H9 (cell line): ENCODE results near the gene STKLD1. TPM values are rescaled to one million over a fixed set of nuclear protein-coding genes. Genes with fewer than 3 reads are reported as not detected.
A peak's percentile ranks its signal among the peaks of the same experiment; 100 is the strongest.

Source experiments
- DNase-seq: peaks from one replicate; pipeline ENCODE4 v3.0.0-alpha.2; 2017
- H2AFZ ChIP-seq: one replicate; pipeline ENCODE4 v1.6.1; 2013; ENCODE audit warnings: mild to moderate bottlenecking, low read length, control low read depth, moderate library complexity
- H2AK5ac ChIP-seq: 2 replicates; pipeline ENCODE4 v1.6.1; 2013; ENCODE audit warnings: low read length, control low read depth, mixed read lengths; ENCODE audit not compliant: insufficient read length
- H2BK120ac ChIP-seq: one replicate; pipeline ENCODE4 v1.6.1; 2013; ENCODE audit warnings: low read depth, mild to moderate bottlenecking, low read length, control low read depth, inconsistent platforms; ENCODE audit not compliant: poor library complexity, severe bottlenecking
- H2BK12ac ChIP-seq: 2 replicates; pipeline ENCODE4 v1.6.1; 2013; ENCODE audit warnings: low read length, control low read depth, mixed read lengths, low read depth; ENCODE audit not compliant: insufficient read length
- H2BK15ac ChIP-seq: 2 replicates; pipeline ENCODE4 v1.6.1; 2013; ENCODE audit warnings: low read depth, low read length, control low read depth
- H2BK20ac ChIP-seq: one replicate; pipeline ENCODE4 v1.6.1; 2013; ENCODE audit warnings: low read depth, mild to moderate bottlenecking, low read length, control low read depth, inconsistent platforms; ENCODE audit not compliant: poor library complexity, severe bottlenecking
- H2BK5ac ChIP-seq: 2 replicates; pipeline ENCODE4 v1.6.1; 2013; ENCODE audit warnings: low read length, control low read depth, mixed read lengths; ENCODE audit not compliant: insufficient read length
- H3K14ac ChIP-seq: 2 replicates; pipeline ENCODE4 v1.6.1; 2013; ENCODE audit warnings: low read length, control low read depth; ENCODE audit not compliant: insufficient read depth
- H3K18ac ChIP-seq: 2 replicates; pipeline ENCODE4 v1.6.1; 2013; ENCODE audit warnings: low read depth, mild to moderate bottlenecking, mixed read lengths, low read length, control low read depth; ENCODE audit not compliant: insufficient read length
- H3K23ac ChIP-seq: 2 replicates; pipeline ENCODE4 v1.6.1; 2013; ENCODE audit warnings: low read length, control low read depth, mixed read lengths, low read depth; ENCODE audit not compliant: insufficient read length
- H3K23me2 ChIP-seq: 2 replicates; pipeline ENCODE4 v1.6.1; 2013; ENCODE audit warnings: low read depth, mild to moderate bottlenecking, mixed read lengths, low read length, control low read depth; ENCODE audit not compliant: insufficient read length, poor library complexity, severe bottlenecking
- H3K27ac ChIP-seq: 2 replicates; pipeline ENCODE4 v1.5.1; 2013; ENCODE audit warnings: low read length, control low read depth, mixed read lengths, low read depth; ENCODE audit not compliant: insufficient read length
- H3K27me3 ChIP-seq: 2 replicates; pipeline ENCODE4 v1.6.1; 2013; ENCODE audit warnings: low read length, control low read depth, inconsistent platforms; ENCODE audit not compliant: insufficient read depth
- H3K4ac ChIP-seq: 2 replicates; pipeline ENCODE4 v1.6.1; 2013; ENCODE audit warnings: low read depth, mild to moderate bottlenecking, control low read depth, inconsistent platforms, low read length, moderate library complexity
- H3K4me1 ChIP-seq: 2 replicates; pipeline ENCODE4 v1.6.1; 2013; ENCODE audit warnings: low read length, control low read depth, inconsistent platforms; ENCODE audit not compliant: insufficient read depth
- H3K4me2 ChIP-seq: 2 replicates; pipeline ENCODE4 v1.6.1; 2013; ENCODE audit warnings: low read length, control low read depth, mixed read lengths; ENCODE audit not compliant: insufficient read length, insufficient read depth
- H3K56ac ChIP-seq: 2 replicates; pipeline ENCODE4 v1.6.1; 2013; ENCODE audit warnings: low read depth, mild to moderate bottlenecking, mixed read lengths, low read length, control low read depth; ENCODE audit not compliant: insufficient read length
- H3K79me1 ChIP-seq: 2 replicates; pipeline ENCODE4 v1.6.1; 2013; ENCODE audit warnings: low read depth, mild to moderate bottlenecking, moderate library complexity, low read length, control low read depth, inconsistent platforms; ENCODE audit not compliant: insufficient read depth, poor library complexity, severe bottlenecking
- H3K79me2 ChIP-seq: 2 replicates; pipeline ENCODE4 v1.6.1; 2013; ENCODE audit warnings: low read length, control low read depth, inconsistent platforms; ENCODE audit not compliant: insufficient read depth
- H3K9ac ChIP-seq: 2 replicates; pipeline ENCODE4 v1.6.1; 2013; ENCODE audit warnings: low read length, control low read depth, mixed read lengths; ENCODE audit not compliant: insufficient read length; ENCODE audit errors: extremely low read depth
- H3K9me3 ChIP-seq: one replicate; pipeline ENCODE4 v1.6.1; 2013; ENCODE audit warnings: low read depth, low read length, inconsistent platforms; ENCODE audit not compliant: control insufficient read depth
- H3T11ph ChIP-seq: one replicate; pipeline ENCODE4 v1.6.1; 2013; ENCODE audit warnings: mild to moderate bottlenecking, low read length, control low read depth, inconsistent platforms
- H4K20me1 ChIP-seq: one replicate; pipeline ENCODE4 v1.6.1; 2013; ENCODE audit not compliant: control insufficient read depth, insufficient read length, insufficient read depth
- H4K5ac ChIP-seq: 2 replicates; pipeline ENCODE4 v1.6.1; 2013; ENCODE audit warnings: low read depth, mild to moderate bottlenecking, mixed read lengths, low read length, control low read depth; ENCODE audit not compliant: insufficient read length
- H4K8ac ChIP-seq: replicated peaks from 2 replicates; pipeline ENCODE4 v1.6.1; 2013; ENCODE audit warnings: low read length, control low read depth, mixed read lengths, low read depth; ENCODE audit not compliant: insufficient read length
- H4K91ac ChIP-seq: 2 replicates; pipeline ENCODE4 v1.6.1; 2013; ENCODE audit warnings: low read depth, mild to moderate bottlenecking, moderate library complexity, mixed read lengths, low read length, control low read depth; ENCODE audit not compliant: insufficient read length
- H3K27ac Mint-ChIP-seq, 3 experiments: 2 replicates in 2 of 3; 3 replicates in 1 of 3; pipeline ENCODE4 v1.8.0; 2020 to 2021; ENCODE audit warnings: mixed read lengths in 3 of 3, mild to moderate bottlenecking in 1 of 3, moderate library complexity in 1 of 3
- H3K27me3 Mint-ChIP-seq: 2 replicates; pipeline ENCODE4 v1.8.0; 2021; ENCODE audit warnings: low read depth, mild to moderate bottlenecking, moderate library complexity, mixed read lengths
- H3K36me3 Mint-ChIP-seq, 3 experiments: 2 replicates in 2 of 3; 3 replicates in 1 of 3; pipeline ENCODE4 v1.8.0; 2020 to 2021; ENCODE audit warnings: low read depth in 3 of 3, mixed read lengths in 3 of 3; ENCODE audit not compliant: insufficient read depth in 1 of 3
- H3K4me1 Mint-ChIP-seq, 2 experiments: 2 replicates each; pipeline ENCODE4 v1.8.0; 2020; ENCODE audit warnings: mixed read lengths in 2 of 2
- H3K4me3 Mint-ChIP-seq, 2 experiments: 2 replicates in 1 of 2; 3 replicates in 1 of 2; pipeline ENCODE4 v1.8.0; 2020 to 2021; ENCODE audit warnings: mild to moderate bottlenecking in 2 of 2, mixed read lengths in 2 of 2, moderate library complexity in 1 of 2
- H3K9me3 Mint-ChIP-seq, 2 experiments: 2 replicates in 1 of 2; 3 replicates in 1 of 2; pipeline ENCODE4 v1.8.0; 2020; ENCODE audit warnings: mild to moderate bottlenecking in 2 of 2, mixed read lengths in 2 of 2, moderate library complexity in 1 of 2
- CTCF ChIP-seq: fragments of 200-600 bp; sonication (generic); conservative IDR thresholded peaks from 3 replicates; pipeline ENCODE4 v1.8.0; 2021; ENCODE audit warnings: antibody characterized with exemption, mild to moderate bottlenecking
- WGBS: extraction: QIAGEN DNeasy Blood & Tissue Kit; methylation state at CpG from one replicate; pipeline ENCODE4 v1.1.7; 2013; ENCODE audit warnings: missing lambda C conversion rate, low lambda C conversion rate, mixed read lengths; ENCODE audit not compliant: insufficient read length; ENCODE audit errors: extremely low coverage; 5-methylcytosine and 5-hydroxymethylcytosine counted together
- total RNA-seq: library from RNA; stranded (reverse); gene quantifications from 2 replicates; pipeline ENCODE4 v1.2.1, GENCODE V29; 2021

The STKLD1 gene
- total RNA-seq, 1 experiment from 2014 or later, result 0.57 TPM

- no peaks in the 10 kb centered on the region for H3K9me3 ChIP-seq
- H3K27me3 ChIP-seq, result no peaks in the 10 kb centered on the region
- no peak overlapping the region for H3K4ac ChIP-seq
- H4K91ac ChIP-seq, result no peak overlapping the region
- H3T11ph ChIP-seq, result no peak overlapping the region
- H3K27ac ChIP-seq, result no peak overlapping the region
- no peak overlapping the region for H3K4me2 ChIP-seq
- Mint-ChIP-seq H3K4me1 (peaks cover 8 to 11% of the 10 kb centered on the region in 2 experiments), H3K27ac (peak overlapping the region in 1 of 3 experiments; percentile 86; a peak in 1 of 7 replicates), H3K4me3 (no peak overlapping the region), H3K9me3 (no peaks in the 10 kb centered on the region), H3K27me3 (peaks cover 5% of the 10 kb centered on the region), H3K36me3 (no peaks in the 10 kb centered on the region)
- no peaks in the 10 kb centered on the region; the same call in 1 of the 2 replicates for H3K4me1 ChIP-seq
- H2BK120ac ChIP-seq, result no peak overlapping the region
- H4K8ac ChIP-seq, result no peak overlapping the region
- no peaks in the 10 kb centered on the region for H4K20me1 ChIP-seq
- H2BK5ac ChIP-seq, result no peak overlapping the region
- H2BK12ac ChIP-seq, result no peak overlapping the region
- H2BK20ac ChIP-seq, result no peak overlapping the region
- H3K79me1 ChIP-seq, result no peaks in the 10 kb centered on the region
- peaks cover 8% of the 10 kb centered on the region for H3K23me2 ChIP-seq
- no peak overlapping the region for H3K9ac ChIP-seq
- WGBS, result no CpG with 5 or more reads among the region's 20 CpGs
- H2AK5ac ChIP-seq, result no peak overlapping the region
- H3K56ac ChIP-seq, result no peak overlapping the region
- H2AFZ ChIP-seq, result no peak overlapping the region
- H3K79me2 ChIP-seq, result no peaks in the 10 kb centered on the region
- H3K18ac ChIP-seq, result no peak overlapping the region
- no peak for TF ChIP-seq CTCF
- H3K14ac ChIP-seq, result no peak overlapping the region
- no peak for DNase-seq
- H2BK15ac ChIP-seq, result no peak overlapping the region
- no peak overlapping the region for H4K5ac ChIP-seq
- H3K23ac ChIP-seq, result no peak overlapping the region
These were observed 78.9 kb downstream of the STKLD1 start for GRCh38 chr9:133454943-133455673.

Other genes starting within 250 kb of the STKLD1 start
- 9.3 TPM in 2 replicates for gene GBGT1, start 212.5 kb upstream of the STKLD1 start, total RNA-seq
- not detected in 2 replicates for gene OBP2B, start 167.1 kb upstream of the STKLD1 start, total RNA-seq
- gene ABO, start 101.2 kb upstream of the STKLD1 start, total RNA-seq, result 0.31 and 0.37 TPM in 2 replicates
- 55.1 and 56.3 TPM in 2 replicates for gene SURF6, start 40.2 kb upstream of the STKLD1 start, total RNA-seq
- gene MED22, start 28.2 kb upstream of the STKLD1 start, total RNA-seq, result 60.1 and 63.7 TPM in 2 replicates
- gene RPL7A, start 28.1 kb upstream of the STKLD1 start, total RNA-seq, result 2,874 and 2,895 TPM in 2 replicates
- gene SURF1, start 19.9 kb upstream of the STKLD1 start, total RNA-seq, result 43.3 and 46.8 TPM in 2 replicates
- gene SURF2, start 19.8 kb upstream of the STKLD1 start, total RNA-seq, result 44.4 and 46.1 TPM in 2 replicates
- gene SURF4, start 306 bp upstream of the STKLD1 start, total RNA-seq, result 146 and 148 TPM in 2 replicates
- gene REXO4, start 41.6 kb downstream of the STKLD1 start, total RNA-seq, result 33.6 and 35.2 TPM in 2 replicates
- 8.2 and 8.8 TPM in 2 replicates for gene ADAMTS13, start 46.0 kb downstream of the STKLD1 start, total RNA-seq
- gene CACFD1, start 83.6 kb downstream of the STKLD1 start, total RNA-seq, result 20.0 and 20.2 TPM in 2 replicates
- gene SLC2A6, start 102.7 kb downstream of the STKLD1 start, total RNA-seq, result 18.7 and 19.5 TPM in 2 replicates
- not detected in 2 replicates for gene MYMK, start 148.6 kb downstream of the STKLD1 start, total RNA-seq
- 0.61 and 0.86 TPM in 2 replicates for gene ADAMTSL2, start 158.3 kb downstream of the STKLD1 start, total RNA-seq
- gene FAM163B, start 233.0 kb downstream of the STKLD1 start, total RNA-seq, result 0.39 and 0.64 TPM in 2 replicates